ENCODE results near the gene FAAP100. TPM values are rescaled to one million over a fixed set of nuclear protein-coding genes. Genes with fewer than 3 reads are reported as not detected.
A peak's percentile ranks its signal among the peaks of the same experiment; 100 is the strongest.

Gene FAAP100
- total RNA-seq, 6 donors from 2014 or later, result 22.0 to 70.2 (median 32.5) TPM

DNA sequence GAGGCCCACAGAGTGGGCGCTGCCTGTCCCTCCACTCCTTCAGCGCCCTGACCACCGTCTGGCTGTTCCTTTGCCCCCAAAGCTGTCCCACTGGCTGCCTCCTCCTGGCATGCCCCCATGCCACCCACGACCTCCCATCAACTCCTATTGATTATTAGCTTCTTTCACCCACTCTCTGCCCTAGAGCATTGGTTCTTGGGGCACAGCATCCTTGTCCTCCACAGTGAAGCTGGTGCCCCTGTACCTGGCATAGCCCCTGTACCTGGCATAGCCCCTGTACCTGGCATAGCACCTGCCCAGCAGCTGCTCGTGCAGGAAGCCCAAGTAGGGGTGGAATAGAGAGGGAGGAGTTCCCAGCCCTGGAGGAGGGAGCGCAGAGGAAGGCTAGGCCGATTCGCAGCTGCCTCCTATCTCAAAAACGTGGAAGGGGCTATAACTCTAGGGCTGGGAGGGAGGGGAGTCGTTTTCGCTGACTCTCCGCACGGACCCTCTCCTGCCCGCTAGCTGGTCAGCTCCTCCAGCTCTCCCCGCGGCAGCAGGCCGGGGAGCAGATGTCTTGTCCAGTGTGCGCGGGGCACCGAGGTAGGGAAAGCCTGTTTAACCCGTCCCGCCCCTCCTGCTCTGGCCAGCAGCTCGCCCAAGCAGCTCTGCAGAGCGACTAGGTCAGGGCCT lies 33.9 kb downstream of the FAAP100 start:
- ATAC-seq (ENCODE audit: low FRiP score in 2 of 2) (peak in 1 of 2 donors; percentile 17), DNase-seq (no peak)

DNA sequence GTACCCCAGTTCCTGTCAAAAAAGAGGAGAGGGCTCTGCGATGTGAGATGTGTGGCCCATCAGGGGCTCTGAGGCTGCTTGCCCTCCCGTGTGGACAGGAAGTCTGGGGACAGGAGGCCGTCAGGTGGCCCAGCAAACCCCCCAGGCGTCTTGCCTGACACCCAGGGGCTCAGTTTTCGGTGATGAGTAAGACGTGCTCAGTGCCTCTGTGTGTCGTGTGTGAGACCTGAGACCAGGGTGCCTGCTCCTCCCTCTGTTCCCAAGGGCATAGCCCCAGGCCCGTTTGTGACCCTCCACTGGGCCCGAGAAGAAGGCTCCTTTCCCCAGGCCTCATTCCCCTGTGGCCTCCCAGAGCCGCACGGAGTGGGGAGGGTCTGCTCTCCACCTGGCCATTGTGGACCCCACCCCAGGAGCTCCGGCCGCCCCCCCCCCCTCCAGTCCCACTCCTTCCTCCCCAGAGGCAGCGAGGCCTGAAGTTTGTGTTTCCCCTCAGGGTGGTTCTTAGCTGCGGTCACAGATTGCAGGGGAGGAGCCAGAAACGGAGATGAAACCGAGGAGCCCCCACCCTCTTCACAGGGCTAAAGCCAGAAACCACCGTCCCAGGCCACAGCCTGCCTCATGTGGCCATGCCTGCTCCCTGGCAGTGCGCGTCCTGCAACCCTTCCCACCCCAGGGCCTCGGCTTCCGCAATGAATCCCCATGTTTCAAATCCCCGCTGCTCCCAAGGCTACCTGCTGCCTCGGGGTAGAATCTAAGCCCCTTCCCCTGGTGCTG lies 34.6 kb downstream of the FAAP100 start:
- peak overlapping the region in 2 of 4 donors; percentile 65 to 92 for H3K4me3 ChIP-seq
- ATAC-seq (ENCODE audit: low FRiP score in 2 of 2), result no peak
- no peaks in the 10 kb centered on the region for H3K36me3 ChIP-seq
- peak in 1 of 2 donors; percentile 53 for DNase-seq
- H3K4me1 ChIP-seq, result peaks cover 39 to 67% (median 57%) of the 10 kb centered on the region in 4 donors
- no peaks in the 10 kb centered on the region for H3K27me3 ChIP-seq
- TF ChIP-seq, protein P1, sequence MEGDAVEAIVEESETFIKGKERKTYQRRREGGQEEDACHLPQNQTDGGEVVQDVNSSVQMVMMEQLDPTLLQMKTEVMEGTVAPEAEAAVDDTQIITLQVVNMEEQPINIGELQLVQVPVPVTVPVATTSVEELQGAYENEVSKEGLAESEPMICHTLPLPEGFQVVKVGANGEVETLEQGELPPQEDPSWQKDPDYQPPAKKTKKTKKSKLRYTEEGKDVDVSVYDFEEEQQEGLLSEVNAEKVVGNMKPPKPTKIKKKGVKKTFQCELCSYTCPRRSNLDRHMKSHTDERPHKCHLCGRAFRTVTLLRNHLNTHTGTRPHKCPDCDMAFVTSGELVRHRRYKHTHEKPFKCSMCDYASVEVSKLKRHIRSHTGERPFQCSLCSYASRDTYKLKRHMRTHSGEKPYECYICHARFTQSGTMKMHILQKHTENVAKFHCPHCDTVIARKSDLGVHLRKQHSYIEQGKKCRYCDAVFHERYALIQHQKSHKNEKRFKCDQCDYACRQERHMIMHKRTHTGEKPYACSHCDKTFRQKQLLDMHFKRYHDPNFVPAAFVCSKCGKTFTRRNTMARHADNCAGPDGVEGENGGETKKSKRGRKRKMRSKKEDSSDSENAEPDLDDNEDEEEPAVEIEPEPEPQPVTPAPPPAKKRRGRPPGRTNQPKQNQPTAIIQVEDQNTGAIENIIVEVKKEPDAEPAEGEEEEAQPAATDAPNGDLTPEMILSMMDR (IDR thresholded peaks at IDR 0.05), result no peak
- TF ChIP-seq EP300 (IDR thresholded peaks at IDR 0.05) (no peak), POLR2A (IDR thresholded peaks at IDR 0.05) (no peak), POLR2AphosphoS5 (IDR thresholded peaks at IDR 0.05) (no peak)
- peak overlapping the region in 3 of 4 donors; percentile 98 to 100 (median 100) for H3K27ac ChIP-seq
- WGBS, 2 donors, result 70 to 76% methylated on average over 10 to 22 of the region's 24 CpGs
- no peaks in the 10 kb centered on the region for H3K9me3 ChIP-seq

More for the DNA sequence above, 33.9 kb downstream of the FAAP100 start:
- Histone ChIP-seq H3K27ac (peak overlapping the region in 3 of 4 donors; percentile 61 to 100 (median 75)), H3K9me3 (no peaks in the 10 kb centered on the region), H3K4me3 (peak overlapping the region in 3 of 4 donors; percentile 51 to 66 (median 65)), H3K4me1 (peaks cover 39 to 65% (median 57%) of the 10 kb centered on the region in 4 donors), H3K36me3 (no peaks in the 10 kb centered on the region), H3K27me3 (no peaks in the 10 kb centered on the region)
- TF ChIP-seq POLR2A (IDR thresholded peaks at IDR 0.05) (no peak), EP300 (IDR thresholded peaks at IDR 0.05) (no peak), POLR2AphosphoS5 (IDR thresholded peaks at IDR 0.05) (no peak)
- TF ChIP-seq, protein P1 (IDR thresholded peaks at IDR 0.05), result no peak
- 46 to 92% methylated on average over 4 to 23 of the region's 24 CpGs for WGBS, 2 donors

DNA sequence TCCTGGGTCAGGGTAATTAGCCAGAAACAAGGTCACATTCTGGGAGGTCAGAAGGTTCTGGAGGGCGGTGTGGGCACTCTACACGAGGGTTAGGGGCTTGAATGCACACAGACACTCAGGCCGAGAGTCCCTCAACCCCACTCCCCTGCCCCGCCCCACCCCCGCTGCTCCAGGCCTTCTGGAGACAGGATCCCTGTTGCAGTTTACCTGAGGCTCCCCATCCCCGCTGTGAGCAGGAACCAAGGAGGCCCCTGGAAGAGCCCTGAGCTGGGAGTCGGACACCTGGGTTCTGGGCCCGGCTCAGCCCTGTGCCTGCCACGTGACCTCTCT lies 35.2 kb downstream of the FAAP100 start:
- Histone ChIP-seq H3K9me3 (no peaks in the 10 kb centered on the region), H3K4me3 (peak overlapping the region in 1 of 4 donors; percentile 92), H3K4me1 (peaks cover 39 to 67% (median 57%) of the 10 kb centered on the region in 4 donors), H3K27me3 (no peaks in the 10 kb centered on the region), H3K36me3 (peaks cover 0 to 2% (median under 1%) of the 10 kb centered on the region in 4 donors), H3K27ac (peak overlapping the region in 3 of 4 donors; percentile 98 to 100 (median 100))
- DNase-seq (peak in 1 of 2 donors; percentile 58), ATAC-seq (ENCODE audit: low FRiP score in 2 of 2) (no peak)
- TF ChIP-seq, protein P1 (IDR thresholded peaks at IDR 0.05), result no peak
- TF ChIP-seq POLR2AphosphoS5 (IDR thresholded peaks at IDR 0.05) (no peak), POLR2A (IDR thresholded peaks at IDR 0.05) (no peak), EP300 (IDR thresholded peaks at IDR 0.05) (no peak)
- 68 to 90% methylated on average over 2 to 7 of the region's 9 CpGs for WGBS, 2 donors

DNA sequence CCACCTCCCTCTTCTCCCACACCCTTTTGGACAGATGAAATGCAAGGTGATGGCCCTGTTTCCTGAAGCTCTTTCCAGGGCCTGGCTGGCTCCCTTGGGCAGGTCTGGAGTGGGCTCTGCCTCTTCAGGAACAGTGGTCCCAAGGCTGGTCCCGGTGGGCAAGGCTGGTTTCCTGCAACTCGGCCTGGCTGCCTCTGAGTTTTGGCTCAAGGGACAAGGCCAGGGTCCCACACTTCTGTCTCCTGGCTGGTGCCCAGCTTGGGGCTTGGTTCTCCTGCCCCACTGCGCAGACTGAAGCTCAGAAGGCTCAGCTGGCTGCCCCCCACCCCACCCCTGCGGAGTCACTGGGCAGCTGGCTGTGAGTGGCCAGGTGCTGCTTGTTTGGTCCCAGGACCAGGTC lies 35.7 kb downstream of the FAAP100 start:
- TF ChIP-seq EP300 (IDR thresholded peaks at IDR 0.05), result no peak
- 53 to 93% methylated on average over 2 to 3 of the region's 4 CpGs for WGBS, 2 donors
- Histone ChIP-seq H3K27me3 (no peaks in the 10 kb centered on the region), H3K4me3 (peak overlapping the region in 3 of 4 donors; percentile 69 to 92 (median 85)), H3K9me3 (no peaks in the 10 kb centered on the region), H3K27ac (peak overlapping the region in 3 of 4 donors; percentile 98 to 100 (median 100)), H3K4me1 (peaks cover 39 to 67% (median 58%) of the 10 kb centered on the region in 4 donors), H3K36me3 (peaks cover 0 to 8% (median 3%) of the 10 kb centered on the region in 4 donors)
- peak; percentile 21 to 49 for DNase-seq
- ATAC-seq (ENCODE audit: low FRiP score in 2 of 2), result no peak

DNA sequence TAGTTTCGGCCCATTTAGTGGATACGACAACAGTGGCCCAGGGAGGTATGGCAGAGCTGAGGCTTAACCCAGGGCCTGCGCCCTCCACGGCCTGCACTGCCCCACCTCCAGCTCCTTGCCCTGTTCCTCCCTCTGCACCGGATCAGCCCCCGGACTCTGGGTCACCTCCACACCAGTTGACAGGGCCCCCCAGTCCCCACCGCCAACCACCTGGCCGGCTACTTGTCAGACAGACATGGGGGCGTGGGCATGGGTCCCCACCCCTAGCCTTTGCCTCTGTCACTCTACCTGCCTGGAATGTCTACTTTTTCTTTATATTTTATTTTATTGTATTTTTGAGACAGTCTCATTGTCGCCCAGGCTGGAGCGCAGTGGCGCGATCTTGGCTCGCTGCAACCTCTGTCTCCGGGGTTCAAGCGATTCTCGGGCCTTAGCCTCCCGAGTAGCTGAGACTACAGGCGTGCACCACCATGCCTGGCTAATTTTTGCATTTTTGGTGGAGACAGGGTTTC lies 36.6 kb downstream of the FAAP100 start:
- Histone ChIP-seq H3K4me1 (peaks cover 39 to 76% (median 63%) of the 10 kb centered on the region in 4 donors), H3K36me3 (peaks cover 4 to 16% (median 11%) of the 10 kb centered on the region in 4 donors), H3K27ac (peak overlapping the region; percentile 98 to 100 (median 99)), H3K27me3 (no peaks in the 10 kb centered on the region), H3K9me3 (no peaks in the 10 kb centered on the region), H3K4me3 (peak overlapping the region; percentile 69 to 92 (median 86))
- 60 to 64% methylated on average over 19 of the region's 19 CpGs for WGBS, 2 donors
- ATAC-seq (ENCODE audit: low FRiP score in 2 of 2), result no peak
- peak in 1 of 2 donors; percentile 80 for DNase-seq
- no peak for TF ChIP-seq POLR2AphosphoS5 (IDR thresholded peaks at IDR 0.05)
- no peak for TF ChIP-seq POLR2A (IDR thresholded peaks at IDR 0.05)
- TF ChIP-seq, protein P1 (IDR thresholded peaks at IDR 0.05), result no peak

Measured in upper lobe of left lung (tissue), 6 donors.